HepG2 (cell line): ENCODE data around the gene TRIM31. TPM values are rescaled to one million over a fixed set of nuclear protein-coding genes. Genes with fewer than 3 reads are reported as not detected.
A peak's percentile ranks its signal among the peaks of the same experiment; 100 is the strongest.

Source experiments
- ARID4A ChIP-seq: sonication (generic); formaldehyde crosslinking; IDR thresholded peaks from 2 replicates; pipeline ENCODE4 v1.5.0; 2020; ENCODE audit warnings: mild to moderate bottlenecking, missing genetic modification reagents, borderline replicate concordance
- BHLHE40 ChIP-seq: IDR thresholded peaks from 2 replicates; pipeline ENCODE4 v1.6.1; 2011; ENCODE audit warnings: low read length, improper control_type of control experiment
- BORCS8-MEF2B ChIP-seq: sonication (generic); formaldehyde crosslinking; IDR thresholded peaks from 2 replicates; pipeline ENCODE4 v1.8.0; 2022; ENCODE audit warnings: mild to moderate bottlenecking, missing genetic modification reagents
- CHD4 ChIP-seq: fragments of 200-600 bp; sonication (generic); IDR thresholded peaks from 2 replicates; pipeline ENCODE4 v1.7.0; 2017; ENCODE audit warnings: mild to moderate bottlenecking, low read length, borderline replicate concordance
- FOSL1 ChIP-seq: sonication (generic); formaldehyde crosslinking; IDR thresholded peaks from 2 replicates; pipeline ENCODE4 v1.9.0; 2021; ENCODE audit warnings: missing genetic modification reagents, borderline replicate concordance
- GATAD1 ChIP-seq: IDR thresholded peaks from 2 replicates; pipeline ENCODE4 v1.6.1; 2016; ENCODE audit warnings: missing genetic modification reagents, missing compliant biosample characterization
- HDAC6 ChIP-seq: fragments of 200-600 bp; sonication (generic); IDR thresholded peaks from 2 replicates; pipeline ENCODE4 v1.7.0; 2017; ENCODE audit warnings: mild to moderate bottlenecking, antibody characterized with exemption, low read length, low read depth
- HIVEP1 ChIP-seq: sonication (generic); formaldehyde crosslinking; IDR thresholded peaks from 2 replicates; pipeline ENCODE4 v1.4.0; 2020; ENCODE audit warnings: mild to moderate bottlenecking, missing genetic modification reagents
- HMG20A ChIP-seq: IDR thresholded peaks from 2 replicates; pipeline ENCODE4 v1.6.1; 2016; ENCODE audit warnings: borderline replicate concordance
- HOMEZ ChIP-seq: IDR thresholded peaks from 2 replicates; pipeline ENCODE4 v1.6.1; 2016; ENCODE audit warnings: low read depth
- PAX8 ChIP-seq: sonication (generic); formaldehyde crosslinking; IDR thresholded peaks from 2 replicates; pipeline ENCODE4 v1.8.0; 2022; ENCODE audit warnings: mild to moderate bottlenecking, missing genetic modification reagents, borderline replicate concordance
- TBX2 ChIP-seq: sonication (generic); formaldehyde crosslinking; IDR thresholded peaks from 2 replicates; pipeline ENCODE4 v1.5.0; 2020; ENCODE audit warnings: missing genetic modification reagents, mild to moderate bottlenecking, borderline replicate concordance
- THAP7 ChIP-seq: sonication (generic); formaldehyde crosslinking; IDR thresholded peaks from 2 replicates; pipeline ENCODE4 v1.8.1; 2023; ENCODE audit warnings: mild to moderate bottlenecking, missing genetic modification reagents
- XRCC5 ChIP-seq: fragments of 200-400 bp; formaldehyde crosslinking; optimal IDR thresholded peaks from 2 replicates; pipeline ENCODE3; 2017; ENCODE audit warnings: mild to moderate bottlenecking, low read length
- ZNF460 ChIP-seq: sonication (generic); formaldehyde crosslinking; IDR thresholded peaks from 2 replicates; pipeline ENCODE4 v1.5.1; 2020; ENCODE audit warnings: missing genetic modification reagents, mild to moderate bottlenecking, borderline replicate concordance
- ZNF776 ChIP-seq: sonication (generic); formaldehyde crosslinking; IDR thresholded peaks from 2 replicates; pipeline ENCODE4 v1.4.0; 2020; ENCODE audit warnings: mild to moderate bottlenecking, missing genetic modification reagents
- ZNF792 ChIP-seq: IDR thresholded peaks from 2 replicates; pipeline ENCODE4 v1.6.1; 2016
- polyA plus RNA-seq, 8 experiments: library from polyadenylated mRNA; depleted of rRNA in 3 of 8; stranded (reverse) in 7 of 8; unstranded in 1 of 8; fragments of >200 nt; fragmentation: Illumina TruSeq in 4 of 8; extraction: Trizol in 4 of 8; gene quantifications; 2 replicates each; pipeline versions ENCODE4 v1.2.1 to v1.2.3, GENCODE V29; 2011 to 2016; ENCODE audit warnings: low read depth in 4 of 8, missing spikeins in 1 of 8, mixed read lengths in 1 of 8; ENCODE audit not compliant: insufficient read depth in 1 of 8
- total RNA-seq, 5 experiments: library from RNA; depleted of rRNA; stranded (reverse); fragments of >200 nt; fragmentation: Illumina TruSeq; extraction: Trizol; gene quantifications; 2 replicates each; pipeline ENCODE4 v1.2.3, GENCODE V29; 2016; ENCODE audit warnings: low read depth in 1 of 5
- TF ChIP-seq, protein P1 (sequence below): sonication (generic); formaldehyde crosslinking; IDR thresholded peaks from 2 replicates; pipeline ENCODE4 v1.9.0; 2021; ENCODE audit warnings: missing genetic modification reagents, mild to moderate bottlenecking, borderline replicate concordance
- TF ChIP-seq, protein P2 (sequence below): IDR thresholded peaks from 2 replicates; pipeline ENCODE4 v1.6.1; 2016; ENCODE audit warnings: mild to moderate bottlenecking, missing biosample characterization, missing genetic modification reagents
- TF ChIP-seq, protein P3 (sequence below), 2 experiments: fragments of 450-650 bp in 1 of 2; sonication (generic) in 1 of 2; formaldehyde crosslinking; IDR thresholded peaks; 2 replicates each; pipeline versions ENCODE4 v1.5.0 to v1.8.0; 2020 to 2022; ENCODE audit warnings: mild to moderate bottlenecking in 1 of 2, missing genetic modification reagents in 1 of 2

The TRIM31 gene
- total and polyA plus RNA-seq, 2 of the 13 experiments (the other 11 are each of a cell fraction or from before 2014, with no cell fraction given): 0.13 to 0.51 TPM

- TF ChIP-seq ARID4A (CRISPR knock-in tag): peak; percentile 19; the same call in 1 of the 2 replicates
- TF ChIP-seq, protein P1, sequence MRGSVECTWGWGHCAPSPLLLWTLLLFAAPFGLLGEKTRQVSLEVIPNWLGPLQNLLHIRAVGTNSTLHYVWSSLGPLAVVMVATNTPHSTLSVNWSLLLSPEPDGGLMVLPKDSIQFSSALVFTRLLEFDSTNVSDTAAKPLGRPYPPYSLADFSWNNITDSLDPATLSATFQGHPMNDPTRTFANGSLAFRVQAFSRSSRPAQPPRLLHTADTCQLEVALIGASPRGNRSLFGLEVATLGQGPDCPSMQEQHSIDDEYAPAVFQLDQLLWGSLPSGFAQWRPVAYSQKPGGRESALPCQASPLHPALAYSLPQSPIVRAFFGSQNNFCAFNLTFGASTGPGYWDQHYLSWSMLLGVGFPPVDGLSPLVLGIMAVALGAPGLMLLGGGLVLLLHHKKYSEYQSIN (CRISPR knock-in tag): no peak
- no peak for TF ChIP-seq BORCS8-MEF2B (CRISPR knock-in tag)
- TF ChIP-seq ZNF460 (CRISPR knock-in tag): no peak
- TF ChIP-seq HOMEZ: 0 out of 2 replicates have a peak, but pooled peaks have one; percentile 24
- no peak for TF ChIP-seq ZNF776 (CRISPR knock-in tag)
- no peak for TF ChIP-seq TBX2
- peak; percentile 15 for TF ChIP-seq XRCC5
- TF ChIP-seq HIVEP1 (CRISPR knock-in tag): no peak
- TF ChIP-seq GATAD1 (CRISPR knock-in tag): no peak
- TF ChIP-seq HDAC6: no peak
- TF ChIP-seq PAX8 (CRISPR knock-in tag): no peak
- TF ChIP-seq, protein P2, sequence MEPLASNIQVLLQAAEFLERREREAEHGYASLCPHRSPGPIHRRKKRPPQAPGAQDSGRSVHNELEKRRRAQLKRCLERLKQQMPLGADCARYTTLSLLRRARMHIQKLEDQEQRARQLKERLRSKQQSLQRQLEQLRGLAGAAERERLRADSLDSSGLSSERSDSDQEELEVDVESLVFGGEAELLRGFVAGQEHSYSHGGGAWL (CRISPR knock-in tag): no peak
- 0 out of 2 replicates have a peak, but pooled peaks have one; percentile 34 for TF ChIP-seq CHD4
- TF ChIP-seq FOSL1: peak; percentile 69; the same call in 1 of the 2 replicates
- TF ChIP-seq ZNF792 (CRISPR knock-in tag): 0 out of 2 replicates have a peak, but pooled peaks have one; percentile 49
- TF ChIP-seq HMG20A (CRISPR knock-in tag): 0 out of 2 replicates have a peak, but pooled peaks have one; percentile 15
- no peak for TF ChIP-seq THAP7 (CRISPR knock-in tag)
- TF ChIP-seq BHLHE40: 0 out of 2 replicates have a peak, but pooled peaks have one; percentile 21
- TF ChIP-seq, protein P3, sequence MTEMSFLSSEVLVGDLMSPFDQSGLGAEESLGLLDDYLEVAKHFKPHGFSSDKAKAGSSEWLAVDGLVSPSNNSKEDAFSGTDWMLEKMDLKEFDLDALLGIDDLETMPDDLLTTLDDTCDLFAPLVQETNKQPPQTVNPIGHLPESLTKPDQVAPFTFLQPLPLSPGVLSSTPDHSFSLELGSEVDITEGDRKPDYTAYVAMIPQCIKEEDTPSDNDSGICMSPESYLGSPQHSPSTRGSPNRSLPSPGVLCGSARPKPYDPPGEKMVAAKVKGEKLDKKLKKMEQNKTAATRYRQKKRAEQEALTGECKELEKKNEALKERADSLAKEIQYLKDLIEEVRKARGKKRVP (CRISPR knock-in tag; IDR thresholded peaks at IDR 0.05): no peak
Measured at GRCh38 chr6:30154709-30155519, 42.0 kb upstream of the TRIM31 start (continued).
